Ishikawa (cell line): ENCODE results near the gene KCTD11.

Experiments
- CEBPB ChIP-seq: IDR thresholded peaks from 2 replicates; pipeline ENCODE4 v1.6.1; 2012
- CREB1 ChIP-seq: IDR thresholded peaks from 2 replicates; pipeline ENCODE4 v1.6.1; 2012; ENCODE audit warnings: low read depth
- EGR1 ChIP-seq: IDR thresholded peaks from 2 replicates; pipeline ENCODE4 v1.6.1; 2012
- EP300 ChIP-seq: IDR thresholded peaks from 2 replicates; pipeline ENCODE4 v1.6.1; 2012; ENCODE audit warnings: borderline replicate concordance
- FOXM1 ChIP-seq: IDR thresholded peaks from 2 replicates; pipeline ENCODE4 v1.6.1; 2012; ENCODE audit warnings: low read depth, borderline replicate concordance
- MAX ChIP-seq: IDR thresholded peaks from 2 replicates; pipeline ENCODE4 v1.6.1; 2012
- NFIC ChIP-seq: IDR thresholded peaks from 2 replicates; pipeline ENCODE4 v1.6.1; 2012
- RAD21 ChIP-seq: IDR thresholded peaks from 2 replicates; pipeline ENCODE4 v1.6.1; 2012; ENCODE audit warnings: low read depth
- REST ChIP-seq: IDR thresholded peaks from 2 replicates; pipeline ENCODE4 v1.6.1; 2012; ENCODE audit warnings: low read depth, mild to moderate bottlenecking
- TAF1 ChIP-seq: IDR thresholded peaks from 2 replicates; pipeline ENCODE4 v1.6.1; 2012; ENCODE audit warnings: low read depth, mild to moderate bottlenecking
- TCF12 ChIP-seq: IDR thresholded peaks from 2 replicates; pipeline ENCODE4 v1.6.1; 2012; ENCODE audit warnings: low read depth
- TEAD4 ChIP-seq: IDR thresholded peaks from 2 replicates; pipeline ENCODE4 v1.6.1; 2012
- YY1 ChIP-seq: IDR thresholded peaks from 2 replicates; pipeline ENCODE4 v1.6.1; 2012; ENCODE audit warnings: low read depth
- ZBTB7A ChIP-seq: IDR thresholded peaks from 2 replicates; pipeline ENCODE4 v1.6.1; 2012; ENCODE audit warnings: low read depth
- TF ChIP-seq, protein P1 (sequence below): IDR thresholded peaks from 2 replicates; pipeline ENCODE4 v1.6.1; 2012

Gene KCTD11

DNA sequence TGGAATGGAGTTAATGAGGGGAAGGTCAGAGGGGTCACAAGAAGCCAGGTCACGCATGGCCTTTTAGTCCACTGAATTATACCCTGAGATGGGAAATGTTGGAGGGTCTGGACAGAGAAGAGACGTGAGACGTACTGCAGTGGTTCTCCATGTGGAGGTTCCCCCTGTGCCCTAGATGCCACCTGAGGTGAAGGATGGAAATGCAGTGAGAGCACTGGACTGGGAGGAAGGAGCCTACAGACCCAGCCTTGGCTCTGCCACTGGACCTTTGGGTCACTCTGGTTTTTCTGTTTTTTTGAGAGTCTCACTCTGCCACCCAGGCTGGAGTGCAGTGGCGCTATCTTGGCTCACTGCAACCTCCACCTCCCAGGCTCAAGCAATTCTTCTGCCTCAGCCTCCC is 44.2 kb downstream of the KCTD11 start:
- TF ChIP-seq CREB1 (no peak), RAD21 (no peak), NFIC (no peak), CEBPB (no peak), TAF1 (no peak)

GRCh38 chr17:7398612-7399011 is 46.6 kb downstream of the KCTD11 start:
- TF ChIP-seq YY1: no peak
- no peak for TF ChIP-seq TEAD4
- TF ChIP-seq FOXM1: no peak
- TF ChIP-seq TAF1: no peak
- no peak for TF ChIP-seq MAX
- no peak for TF ChIP-seq ZBTB7A
- no peak for TF ChIP-seq REST
- no peak for TF ChIP-seq CEBPB
- no peak for TF ChIP-seq RAD21

DNA sequence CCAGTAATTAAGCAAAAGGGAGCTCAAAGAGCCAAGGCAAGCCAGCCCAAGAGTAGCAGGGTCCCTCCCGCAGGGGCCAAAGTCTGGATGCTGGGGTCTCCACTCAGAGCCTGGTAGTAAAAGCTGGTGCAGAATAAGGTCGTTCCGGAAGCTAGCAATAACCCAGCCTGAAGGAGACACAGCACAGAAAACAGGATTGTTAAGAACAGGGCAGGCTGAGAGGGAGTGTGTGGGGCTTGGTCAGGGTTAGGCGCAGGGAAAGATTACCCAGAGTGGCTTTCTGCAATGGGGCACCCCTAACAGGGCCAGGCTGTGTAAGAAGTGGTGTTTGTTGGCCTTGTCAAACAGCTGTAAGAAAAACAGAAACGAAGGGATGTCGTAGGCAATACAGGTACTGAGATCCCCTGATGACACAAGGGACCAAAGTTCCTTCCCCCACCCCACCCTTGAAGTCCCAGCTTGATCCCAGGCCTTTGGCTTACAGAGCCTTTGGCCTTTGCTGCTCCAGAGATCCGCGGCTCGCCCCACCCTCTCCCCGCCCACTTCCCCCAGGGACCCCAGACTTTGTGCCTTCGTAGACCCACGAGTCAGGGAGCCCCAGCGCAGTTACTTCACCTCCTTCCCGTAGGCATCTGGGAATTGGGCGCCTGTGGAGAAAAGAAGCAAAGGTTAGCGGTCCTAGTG is 51.2 kb downstream of the KCTD11 start:
- no peak for TF ChIP-seq TCF12
- no peak for TF ChIP-seq CEBPB
- TF ChIP-seq CREB1: no peak
- no peak for TF ChIP-seq RAD21
- TF ChIP-seq ZBTB7A: no peak
- TF ChIP-seq EP300: no peak
- TF ChIP-seq, protein P1, sequence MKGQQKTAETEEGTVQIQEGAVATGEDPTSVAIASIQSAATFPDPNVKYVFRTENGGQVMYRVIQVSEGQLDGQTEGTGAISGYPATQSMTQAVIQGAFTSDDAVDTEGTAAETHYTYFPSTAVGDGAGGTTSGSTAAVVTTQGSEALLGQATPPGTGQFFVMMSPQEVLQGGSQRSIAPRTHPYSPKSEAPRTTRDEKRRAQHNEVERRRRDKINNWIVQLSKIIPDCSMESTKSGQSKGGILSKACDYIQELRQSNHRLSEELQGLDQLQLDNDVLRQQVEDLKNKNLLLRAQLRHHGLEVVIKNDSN: no peak
- TF ChIP-seq TAF1: no peak
- TF ChIP-seq TEAD4: no peak
- TF ChIP-seq MAX: no peak
- no peak for TF ChIP-seq EGR1
- TF ChIP-seq REST: no peak
- TF ChIP-seq NFIC: no peak
- no peak for TF ChIP-seq FOXM1
- TF ChIP-seq YY1: no peak

DNA sequence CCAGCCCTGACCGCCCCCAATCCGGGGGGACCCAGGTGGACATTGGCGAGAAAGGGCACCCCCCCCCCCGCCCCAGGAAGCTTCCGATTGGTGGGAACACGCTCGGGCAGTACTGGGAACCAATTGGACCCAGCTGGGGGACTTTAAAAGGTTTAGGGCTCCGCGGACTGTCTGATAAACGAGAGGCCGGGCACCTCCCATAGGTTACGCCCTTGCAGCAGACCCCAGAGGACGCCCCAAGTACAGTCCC is 51.7 kb downstream of the KCTD11 start:
- TF ChIP-seq EGR1 (no peak), TAF1 (no peak), TCF12 (no peak), ZBTB7A (peak; percentile 82; the same call in 1 of the 2 replicates)

DNA sequence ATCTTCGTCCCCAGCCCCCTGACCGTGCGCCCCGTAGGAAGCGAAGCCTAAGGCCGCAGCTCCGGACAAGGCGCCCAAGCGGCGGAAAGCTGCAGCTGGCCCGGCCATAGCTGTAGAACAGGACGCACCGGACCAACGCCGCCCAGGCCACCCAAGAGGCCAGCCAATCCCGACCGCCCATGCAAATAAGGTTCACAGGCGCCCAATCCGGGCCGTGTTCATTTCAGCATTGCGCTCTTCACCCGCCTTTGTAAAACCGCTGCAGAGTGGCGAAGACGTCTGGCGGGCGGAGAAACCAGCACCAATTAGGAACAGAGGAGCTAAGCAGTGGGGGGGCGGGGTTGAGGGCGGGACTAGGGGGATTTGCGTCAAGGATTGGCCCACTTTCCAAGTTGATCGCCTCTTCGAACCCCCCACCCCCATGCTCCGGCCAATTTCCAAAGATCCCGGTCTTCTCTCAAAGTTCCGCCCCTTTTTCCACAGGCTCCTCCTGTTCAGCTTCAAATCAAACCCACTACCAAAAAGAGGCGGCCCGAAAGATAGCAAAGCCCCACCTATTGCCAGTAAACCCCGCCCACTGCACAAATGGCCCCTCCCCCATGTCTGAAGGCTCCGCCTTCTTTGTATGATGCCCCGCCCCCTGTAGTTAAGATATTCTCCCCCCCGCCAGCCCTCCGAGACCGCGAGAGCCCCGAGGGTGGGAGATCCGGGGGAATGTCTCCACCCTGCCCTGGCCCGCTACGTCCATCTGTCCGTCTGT is 52.2 kb downstream of the KCTD11 start, which contains the start of gene TMEM256:
Gene TMEM256 (minus strand): TSS at position 121 of the 760 bp plus-strand sequence. CDS start 13 bp downstream, at position 108.
- TF ChIP-seq RAD21 (no peak), ZBTB7A (peak; percentile 64; the same call in 1 of the 2 replicates), TEAD4 (peak; percentile 15; the same call in 1 of the 2 replicates), MAX (0 out of 2 replicates have a peak, but pooled peaks have one; percentile 28), REST (no peak), TCF12 (peak; percentile 77), YY1 (peak; percentile 87), EP300 (peak; percentile 29; the same call in 1 of the 2 replicates), CREB1 (peak; percentile 40; the same call in 1 of the 2 replicates), NFIC (no peak), EGR1 (no peak), FOXM1 (0 out of 2 replicates have a peak, but pooled peaks have one; percentile 38), CEBPB (0 out of 2 replicates have a peak, but pooled peaks have one; percentile 11), TAF1 (peak; percentile 96)
- TF ChIP-seq, protein P1: no peak
